ENCODE results near the gene LNP1.
A peak's percentile ranks its signal among the peaks of the same experiment; 100 is the strongest.

LNP1 gene

DNA sequence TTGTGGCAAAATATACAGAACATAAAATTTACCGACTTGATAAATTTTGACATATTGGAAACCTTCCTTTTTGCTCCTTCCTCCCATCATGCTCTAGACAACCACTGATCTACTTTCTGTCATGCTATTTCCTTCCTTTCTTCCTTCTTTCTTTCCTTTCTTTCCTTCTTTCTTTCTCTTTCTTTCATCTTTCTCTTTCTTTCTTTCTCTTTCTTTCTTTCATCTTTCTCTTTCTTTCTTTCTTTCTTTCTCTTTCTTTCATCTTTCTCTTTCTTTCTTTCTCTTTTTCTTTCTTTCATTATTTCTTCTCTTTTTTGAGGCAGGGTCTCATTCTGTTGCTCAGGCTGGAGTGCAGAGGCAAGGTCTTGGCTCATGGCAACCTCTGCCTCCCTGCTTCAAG lies 82.2 kb downstream of the LNP1 start:
- no peak for DNase-seq

DNA sequence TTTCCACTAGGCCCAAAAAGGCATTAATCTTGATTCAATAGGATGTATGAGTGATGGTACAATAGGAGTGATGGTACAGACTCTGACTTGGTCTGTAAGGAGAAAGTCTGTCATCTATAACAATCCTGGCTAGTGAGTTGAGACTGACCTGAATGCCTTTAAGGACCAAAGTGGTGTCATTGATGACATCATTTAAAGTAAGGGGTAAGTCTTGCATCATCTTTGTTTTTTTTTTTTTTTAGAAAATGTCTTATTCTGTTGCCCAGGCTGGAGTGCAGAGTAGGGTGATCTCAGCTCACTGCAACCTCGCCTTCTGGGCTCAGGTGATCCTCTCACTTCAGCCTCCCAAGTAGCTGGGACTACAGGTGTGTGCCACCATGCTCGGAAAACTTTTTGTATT lies 85.5 kb downstream of the LNP1 start:
- DNase-seq = no peak

DNA sequence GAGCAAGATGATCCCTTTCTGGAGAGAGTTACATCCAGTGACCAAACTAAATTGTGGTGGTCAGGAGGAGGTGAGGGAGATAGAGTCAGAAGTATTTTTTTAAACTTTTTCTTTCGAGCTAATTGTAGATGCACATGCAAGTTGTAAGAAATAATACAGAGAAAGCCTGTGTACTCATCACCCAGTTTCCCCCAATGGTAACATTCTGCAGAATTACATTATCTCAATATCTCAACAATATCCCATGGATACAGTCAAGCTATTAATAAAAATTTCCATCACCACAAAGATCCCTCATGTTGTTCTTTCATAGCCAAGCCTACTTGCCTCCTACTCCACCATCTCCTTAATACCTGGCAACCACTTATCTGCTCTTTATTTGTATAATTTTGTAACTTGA lies 87.8 kb downstream of the LNP1 start:
- DNase-seq = no peak

DNA sequence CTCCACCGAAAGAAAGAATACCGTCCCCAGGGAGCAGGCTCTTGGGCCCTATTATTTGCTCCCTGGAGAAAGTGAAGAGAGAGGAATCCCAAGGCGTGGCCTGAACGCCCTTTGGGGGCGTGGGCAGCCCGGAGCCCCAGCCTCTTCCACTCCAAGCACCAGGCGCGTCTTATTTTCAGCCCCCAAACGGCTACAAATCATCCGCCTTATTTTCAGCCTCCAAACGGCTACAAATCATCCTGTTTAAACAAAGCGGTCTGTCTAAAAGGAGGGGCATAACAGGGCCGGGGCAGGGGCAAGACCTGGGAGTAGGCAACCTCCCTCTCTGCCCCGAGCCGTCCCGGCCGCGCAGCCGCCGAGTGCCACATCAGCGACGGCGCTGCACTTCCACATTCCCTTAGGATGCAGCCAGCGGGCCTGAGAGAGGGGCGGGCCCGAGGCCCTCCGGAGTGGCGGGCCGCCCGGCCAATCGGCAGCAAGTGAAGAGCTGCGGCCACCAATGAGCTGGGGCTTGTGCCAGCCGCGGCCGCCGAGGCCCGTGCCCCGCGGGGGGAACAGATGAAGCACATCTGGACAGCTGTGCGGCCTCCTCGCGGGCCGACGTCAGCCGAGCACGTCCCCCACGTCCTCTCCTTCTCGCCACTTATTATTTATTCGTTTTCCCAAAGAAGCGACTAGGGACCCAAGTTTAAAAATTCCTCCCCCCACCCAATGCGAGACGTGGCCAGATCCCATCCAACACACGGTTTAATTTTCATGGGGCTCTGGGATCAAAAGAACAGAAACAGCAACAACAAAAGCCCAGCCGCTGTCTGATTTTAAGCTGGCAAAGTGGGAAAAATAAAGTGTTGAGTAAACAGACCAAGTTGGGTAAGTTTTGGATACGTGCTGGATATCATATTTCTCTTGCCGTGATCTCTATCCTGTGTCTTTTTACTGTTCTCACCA lies 91.0 kb downstream of the LNP1 start, which contains the start of gene TMEM45A:
Gene TMEM45A, plus strand, starts transcription at position 561 of the 948 bp plus-strand sequence. CDS start 62,593 bp downstream, outside the sequence.
- peak; percentile 67 for DNase-seq

DNA sequence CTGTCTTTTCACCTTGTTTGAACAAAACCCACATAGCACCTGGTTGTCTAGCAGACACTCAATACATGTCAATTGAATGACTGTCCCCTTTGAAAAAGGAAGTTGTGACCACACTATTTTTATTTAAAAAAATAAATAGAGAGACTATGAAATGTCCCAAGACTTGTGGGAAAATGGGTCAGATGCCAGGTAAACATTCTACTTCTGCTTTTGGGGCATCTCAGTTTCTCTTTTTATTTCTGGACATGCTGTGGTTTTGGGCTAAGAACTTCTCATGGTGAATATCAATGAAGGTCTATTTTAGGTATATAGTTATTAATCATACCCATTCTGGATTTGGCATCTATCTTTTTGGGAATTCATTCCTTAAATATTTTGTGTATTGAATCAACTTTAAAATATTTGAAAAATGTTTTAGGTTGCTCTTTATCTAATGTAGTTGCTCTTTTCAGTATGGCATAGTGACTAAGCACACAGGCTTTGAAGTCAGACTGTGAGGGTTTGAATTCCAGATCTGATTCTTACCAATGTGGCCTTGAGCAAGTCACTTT lies 95.4 kb downstream of the LNP1 start:
- no peak for DNase-seq

DNA sequence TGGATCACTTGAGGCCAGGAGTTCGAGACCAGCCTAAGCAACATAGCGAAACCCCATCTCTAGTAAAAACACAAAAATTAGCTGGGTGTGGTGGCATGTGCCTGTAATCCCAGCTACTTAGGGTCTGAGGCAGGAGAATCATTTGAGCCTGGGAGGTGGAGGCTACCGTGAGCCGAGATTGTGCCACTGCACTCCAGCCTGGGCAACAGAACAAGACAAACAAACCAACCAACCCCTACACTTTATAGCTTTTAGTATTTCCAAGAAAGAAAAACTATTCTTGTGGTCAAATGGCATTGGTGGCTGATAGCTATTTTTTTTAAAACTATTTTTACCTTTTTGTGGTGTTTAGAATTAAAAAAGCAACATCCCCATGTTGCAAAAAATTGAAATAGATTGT lies 98.3 kb downstream of the LNP1 start:
- DNase-seq = no peak

DNA sequence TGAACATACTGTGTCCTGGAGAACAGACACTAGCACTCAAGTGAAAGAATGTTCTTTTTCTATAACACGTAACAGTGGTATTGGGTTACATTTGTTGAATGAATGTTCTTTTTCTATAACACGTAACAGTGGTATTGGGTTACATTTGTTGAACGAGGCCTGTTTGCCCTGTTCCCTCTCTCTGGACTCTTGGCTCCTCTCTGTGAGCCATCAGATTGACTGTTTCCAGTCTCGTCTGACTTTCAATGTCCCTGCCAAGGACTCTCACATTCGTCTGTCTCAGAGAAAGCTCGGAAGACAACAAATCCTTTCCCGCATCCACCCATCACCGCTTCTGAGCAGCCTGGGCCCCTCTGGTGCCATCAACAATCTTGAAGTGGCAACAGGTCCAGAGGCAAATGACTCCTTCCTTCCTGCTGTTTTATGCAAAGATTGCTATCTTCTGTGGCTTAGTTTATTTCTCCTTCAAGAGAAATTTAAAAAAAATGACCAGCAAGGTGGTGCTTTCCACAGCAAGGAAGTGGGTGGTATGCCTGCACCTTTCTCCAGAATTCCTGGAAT lies 99.1 kb downstream of the LNP1 start:
- no peak for DNase-seq

DNA sequence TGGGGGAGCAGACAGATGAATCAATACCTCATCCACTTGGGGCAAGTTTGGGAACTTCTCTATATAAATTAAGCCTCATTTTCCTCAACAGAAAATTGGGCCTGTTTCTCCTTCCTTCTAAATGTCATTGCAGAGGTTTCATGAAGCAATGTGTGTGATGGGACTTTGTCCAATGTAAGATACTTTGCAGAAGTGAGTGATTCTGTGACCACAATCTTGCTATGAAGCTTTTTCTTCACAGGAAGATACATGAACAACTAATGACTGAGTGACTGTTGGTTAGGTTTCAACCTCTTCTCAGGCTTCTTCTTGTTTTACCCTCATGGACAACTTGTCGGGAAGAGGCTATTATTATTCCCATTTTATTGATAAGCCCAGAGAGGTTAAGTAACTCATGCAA lies 102.1 kb downstream of the LNP1 start:
- DNase-seq = no peak

Data from NCI-H1694 (cell line).